HG02763 (cell line): Measurements from ENCODE around the gene SLC17A8.

ENCODE experiments used
- ATAC-seq: cut with Tn5 transposase; IDR thresholded peaks from one replicate; pipeline ENCODE4 v1.9.1; 2021; ENCODE audit warnings: mild to moderate bottlenecking, moderate library complexity; ENCODE audit not compliant: unreplicated experiment

SLC17A8 gene

DNA sequence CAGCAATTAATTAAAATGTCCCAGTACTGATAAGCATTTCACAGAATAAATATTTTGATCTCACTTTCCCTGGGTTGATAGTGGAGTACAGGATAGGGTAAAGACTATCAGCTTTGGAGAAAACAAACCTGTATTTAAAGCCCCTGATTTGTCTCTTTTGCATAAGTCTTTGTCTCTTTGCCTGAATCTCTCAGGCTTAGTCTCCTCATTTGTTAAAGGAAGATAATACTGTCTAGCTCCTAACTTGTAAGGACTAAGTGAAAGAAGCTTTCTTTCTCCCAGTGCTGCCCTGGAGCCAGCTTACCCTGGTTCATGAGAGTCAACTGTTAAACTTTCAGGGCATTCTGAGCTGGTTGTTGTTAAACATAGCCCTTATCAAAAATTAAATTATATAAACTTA is 111.3 kb downstream of the SLC17A8 start:
- ATAC-seq = no peak
